ENCODE results near the gene EGLN3. TPM values are rescaled to one million over a fixed set of nuclear protein-coding genes. Genes with fewer than 3 reads are reported as not detected.
A peak's percentile ranks its signal among the peaks of the same experiment; 100 is the strongest.

The EGLN3 gene
- total RNA-seq, 1 donor from 2014 or later: 10.3 TPM

DNA sequence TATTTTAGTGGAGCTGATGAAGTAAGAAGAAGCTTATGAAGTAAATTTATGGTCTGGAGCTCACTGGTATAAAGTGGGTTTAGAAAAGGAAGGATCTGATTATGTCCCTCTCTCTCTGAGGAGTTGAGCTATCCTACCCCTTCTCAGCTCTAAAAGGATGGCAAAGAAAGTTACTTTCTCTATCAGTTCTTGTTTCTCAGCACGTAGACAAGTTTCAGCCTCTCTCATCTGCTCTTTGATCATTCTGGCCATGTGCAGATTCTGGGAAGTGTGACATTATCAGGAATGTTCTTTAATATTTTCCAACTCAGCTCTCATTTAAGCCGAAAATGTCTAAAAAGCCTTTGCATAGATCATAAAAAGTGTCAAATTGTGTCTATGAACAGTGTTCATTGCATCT, 5.8 kb upstream of the EGLN3 start:
- Histone ChIP-seq H3K9me3 (no peaks in the 10 kb centered on the region), H3K36me3 (no peaks in the 10 kb centered on the region), H3K4me1 (peaks cover 3% of the 10 kb centered on the region), H3K27me3 (no peaks in the 10 kb centered on the region), H3K4me3 (no peak overlapping the region), H3K27ac (no peak overlapping the region)
- intact Hi-C loops (cut with DNase I): no loop called here
- no peak for DNase-seq (ENCODE audit: extremely low spot score in 2 of 2)
- TF ChIP-seq POLR2A (IDR thresholded peaks at IDR 0.05) (no peak), POLR2AphosphoS5 (IDR thresholded peaks at IDR 0.05; ENCODE audit: insufficient read depth in 1 of 2, low read depth in 1 of 2) (no peak)

DNA sequence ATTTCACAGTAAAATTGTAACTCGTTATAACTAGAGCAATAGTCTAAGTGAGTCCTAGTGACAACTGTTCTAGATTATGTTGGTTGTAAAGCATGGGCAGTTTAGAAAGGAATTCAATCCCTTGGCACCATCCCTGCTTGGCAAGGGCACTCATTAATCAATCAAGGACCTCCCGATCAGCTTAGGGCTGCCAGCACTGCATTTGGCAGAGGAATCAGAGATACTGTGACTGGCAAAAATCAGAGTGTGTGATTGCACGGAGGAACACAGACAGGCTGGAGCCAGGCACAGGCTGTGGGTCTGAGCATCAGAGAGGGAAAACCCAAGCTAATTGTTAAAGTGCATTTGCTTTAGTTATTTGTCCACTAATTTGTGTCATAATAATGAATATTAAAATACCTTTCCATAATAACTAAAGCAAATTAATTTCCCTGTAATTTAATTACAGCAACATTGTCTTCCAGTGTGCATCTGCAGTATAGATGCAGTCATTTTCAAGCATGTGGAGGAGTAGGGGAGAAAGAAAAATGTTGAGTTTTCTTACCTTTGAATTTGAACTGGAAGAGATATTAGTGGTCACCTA, 3.2 kb upstream of the EGLN3 start:
- TF ChIP-seq POLR2A (IDR thresholded peaks at IDR 0.05) (no peak), POLR2AphosphoS5 (IDR thresholded peaks at IDR 0.05; ENCODE audit: insufficient read depth in 1 of 2, low read depth in 1 of 2) (no peak)
- TF ChIP-seq, protein P1, sequence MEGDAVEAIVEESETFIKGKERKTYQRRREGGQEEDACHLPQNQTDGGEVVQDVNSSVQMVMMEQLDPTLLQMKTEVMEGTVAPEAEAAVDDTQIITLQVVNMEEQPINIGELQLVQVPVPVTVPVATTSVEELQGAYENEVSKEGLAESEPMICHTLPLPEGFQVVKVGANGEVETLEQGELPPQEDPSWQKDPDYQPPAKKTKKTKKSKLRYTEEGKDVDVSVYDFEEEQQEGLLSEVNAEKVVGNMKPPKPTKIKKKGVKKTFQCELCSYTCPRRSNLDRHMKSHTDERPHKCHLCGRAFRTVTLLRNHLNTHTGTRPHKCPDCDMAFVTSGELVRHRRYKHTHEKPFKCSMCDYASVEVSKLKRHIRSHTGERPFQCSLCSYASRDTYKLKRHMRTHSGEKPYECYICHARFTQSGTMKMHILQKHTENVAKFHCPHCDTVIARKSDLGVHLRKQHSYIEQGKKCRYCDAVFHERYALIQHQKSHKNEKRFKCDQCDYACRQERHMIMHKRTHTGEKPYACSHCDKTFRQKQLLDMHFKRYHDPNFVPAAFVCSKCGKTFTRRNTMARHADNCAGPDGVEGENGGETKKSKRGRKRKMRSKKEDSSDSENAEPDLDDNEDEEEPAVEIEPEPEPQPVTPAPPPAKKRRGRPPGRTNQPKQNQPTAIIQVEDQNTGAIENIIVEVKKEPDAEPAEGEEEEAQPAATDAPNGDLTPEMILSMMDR (IDR thresholded peaks at IDR 0.05): no peak
- no peaks in the 10 kb centered on the region for H3K36me3 ChIP-seq
- no peak overlapping the region for H3K27ac ChIP-seq
- H3K4me1 ChIP-seq: peaks cover 14% of the 10 kb centered on the region
- H3K4me3 ChIP-seq: no peak overlapping the region
- no peaks in the 10 kb centered on the region for H3K27me3 ChIP-seq
- no peaks in the 10 kb centered on the region for H3K9me3 ChIP-seq
- intact Hi-C loops (cut with DNase I): no loop called here
- no peak for DNase-seq (ENCODE audit: extremely low spot score in 2 of 2)

DNA sequence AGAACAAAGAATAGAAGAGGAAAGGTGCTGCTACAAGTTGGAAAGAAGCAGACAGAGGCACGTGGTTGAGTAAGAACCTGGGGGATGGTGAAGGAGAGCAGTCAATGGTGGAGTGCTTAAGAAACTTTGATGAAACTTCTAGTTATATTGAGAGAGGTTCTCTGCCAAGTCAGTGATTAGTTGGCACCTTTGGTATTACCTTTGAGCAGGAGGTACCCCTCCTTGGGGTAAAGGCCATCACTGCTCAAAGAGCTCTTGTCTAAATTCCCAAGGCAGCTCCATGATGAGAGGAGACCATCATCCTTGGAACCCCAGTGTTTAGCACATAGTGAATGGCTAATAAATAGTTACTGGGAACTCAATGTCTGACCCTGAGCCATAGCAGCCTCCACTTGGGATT, 1.7 kb upstream of the EGLN3 start:
- Histone ChIP-seq H3K9me3 (no peaks in the 10 kb centered on the region), H3K4me1 (peaks cover 14% of the 10 kb centered on the region), H3K4me3 (no peak overlapping the region), H3K36me3 (no peaks in the 10 kb centered on the region), H3K27me3 (no peaks in the 10 kb centered on the region), H3K27ac (no peak overlapping the region)
- intact Hi-C loops (cut with DNase I): no loop called here
- DNase-seq (ENCODE audit: extremely low spot score in 2 of 2): no peak
- TF ChIP-seq POLR2A (IDR thresholded peaks at IDR 0.05): no peak
- TF ChIP-seq POLR2AphosphoS5 (IDR thresholded peaks at IDR 0.05; ENCODE audit: insufficient read depth in 1 of 2, low read depth in 1 of 2): no peak
- TF ChIP-seq, protein P1 (IDR thresholded peaks at IDR 0.05): no peak

DNA sequence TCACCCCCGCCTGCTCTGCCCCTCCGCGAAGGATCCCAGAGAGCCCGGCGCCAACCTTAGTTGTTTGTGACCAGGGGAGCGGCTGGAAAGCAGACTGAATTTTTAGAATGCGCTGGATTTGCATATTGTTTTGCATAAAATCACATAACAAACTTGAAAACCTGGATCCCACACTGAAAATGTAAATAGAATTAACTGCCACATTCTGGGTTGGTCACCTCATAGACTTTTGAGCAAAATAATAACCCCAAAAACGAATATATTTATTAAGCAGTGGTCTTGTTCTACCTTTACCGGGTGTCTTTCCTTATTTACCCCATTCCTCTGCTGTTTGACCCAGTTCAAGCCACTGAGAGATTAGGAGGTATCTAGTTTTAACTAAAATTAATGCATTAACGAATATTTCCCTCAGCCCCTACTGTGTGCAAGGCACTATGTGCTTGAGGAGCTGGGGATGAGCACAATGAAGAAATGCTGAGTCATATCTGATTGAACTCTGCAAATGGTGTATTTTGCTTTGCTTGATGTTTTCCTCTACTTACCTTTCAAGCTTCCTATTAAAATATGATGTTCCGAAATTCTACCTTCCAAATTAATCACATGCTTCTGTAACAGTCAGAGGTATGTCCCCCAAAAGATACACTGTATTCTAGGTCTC, 438 bp upstream of the EGLN3 start:
- H3K4me3 ChIP-seq: peak overlapping the region; percentile 49 to 87
- H3K36me3 ChIP-seq: no peaks in the 10 kb centered on the region
- no peaks in the 10 kb centered on the region for H3K27me3 ChIP-seq
- H3K27ac ChIP-seq: peak overlapping the region; percentile 15
- peaks cover 14% of the 10 kb centered on the region for H3K4me1 ChIP-seq
- TF ChIP-seq, protein P1 (IDR thresholded peaks at IDR 0.05): no peak
- peak in 1 of 2 donors; percentile 1 for TF ChIP-seq POLR2AphosphoS5 (IDR thresholded peaks at IDR 0.05; ENCODE audit: insufficient read depth in 1 of 2, low read depth in 1 of 2)
- no peak for DNase-seq (ENCODE audit: extremely low spot score in 2 of 2)
- H3K9me3 ChIP-seq: no peaks in the 10 kb centered on the region
- intact Hi-C loops (cut with DNase I): no loop called here

DNA sequence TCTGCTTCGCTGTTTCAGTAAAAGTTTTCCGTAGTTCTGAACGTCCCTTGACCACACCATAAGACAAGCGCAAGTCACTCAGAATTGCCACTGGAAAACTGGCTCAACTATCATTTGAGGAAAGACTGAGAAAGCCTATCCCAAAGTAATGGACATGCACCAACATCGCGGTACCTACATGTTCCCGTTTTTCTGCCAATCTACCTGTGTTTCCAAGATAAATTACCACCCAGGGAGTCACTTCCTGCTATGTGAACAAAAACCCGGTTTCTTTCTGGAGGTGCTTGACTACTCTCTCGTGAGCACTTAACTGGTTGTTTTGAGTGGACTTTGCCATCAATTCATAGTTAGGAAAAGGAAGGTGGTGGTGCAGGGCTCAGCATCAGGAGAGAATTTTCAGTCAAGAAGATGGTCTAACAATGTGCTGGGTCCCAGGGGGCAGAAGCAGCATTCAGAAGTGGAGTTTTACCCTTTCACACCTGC, 1.4 kb downstream of the EGLN3 start:
- Histone ChIP-seq H3K36me3 (no peaks in the 10 kb centered on the region), H3K4me1 (peaks cover 14% of the 10 kb centered on the region), H3K9me3 (no peaks in the 10 kb centered on the region), H3K4me3 (peak overlapping the region; percentile 49 to 87), H3K27me3 (no peaks in the 10 kb centered on the region), H3K27ac (peak overlapping the region; percentile 10)
- DNase-seq (ENCODE audit: extremely low spot score in 2 of 2): no peak
- TF ChIP-seq POLR2AphosphoS5 (IDR thresholded peaks at IDR 0.05; ENCODE audit: insufficient read depth in 1 of 2, low read depth in 1 of 2) (no peak), POLR2A (IDR thresholded peaks at IDR 0.05) (no peak)
- TF ChIP-seq, protein P1 (IDR thresholded peaks at IDR 0.05): no peak
- intact Hi-C loops (cut with DNase I): no loop called here
